ENCODE results near the gene COL21A1.

DNA sequence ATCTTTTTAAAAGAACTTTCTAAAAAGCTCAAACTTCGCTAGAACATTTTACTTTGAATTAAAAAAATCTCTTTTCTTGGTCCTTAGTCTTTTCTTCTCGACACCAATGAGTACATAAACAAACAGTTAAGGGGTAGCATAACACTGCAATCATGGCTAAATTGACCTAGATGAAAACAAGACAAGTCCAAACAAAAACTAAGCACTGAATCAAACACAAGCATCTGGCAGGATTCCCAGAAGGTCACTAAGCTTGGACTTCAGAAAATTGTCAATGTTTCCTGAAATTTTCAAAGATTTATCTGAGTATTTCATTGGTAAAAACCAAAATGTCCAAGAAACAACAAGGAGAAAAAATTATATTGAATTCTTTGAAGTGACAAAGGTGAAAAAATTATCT is 5.0 kb downstream of the COL21A1 start:
- TF ChIP-seq, protein P1, sequence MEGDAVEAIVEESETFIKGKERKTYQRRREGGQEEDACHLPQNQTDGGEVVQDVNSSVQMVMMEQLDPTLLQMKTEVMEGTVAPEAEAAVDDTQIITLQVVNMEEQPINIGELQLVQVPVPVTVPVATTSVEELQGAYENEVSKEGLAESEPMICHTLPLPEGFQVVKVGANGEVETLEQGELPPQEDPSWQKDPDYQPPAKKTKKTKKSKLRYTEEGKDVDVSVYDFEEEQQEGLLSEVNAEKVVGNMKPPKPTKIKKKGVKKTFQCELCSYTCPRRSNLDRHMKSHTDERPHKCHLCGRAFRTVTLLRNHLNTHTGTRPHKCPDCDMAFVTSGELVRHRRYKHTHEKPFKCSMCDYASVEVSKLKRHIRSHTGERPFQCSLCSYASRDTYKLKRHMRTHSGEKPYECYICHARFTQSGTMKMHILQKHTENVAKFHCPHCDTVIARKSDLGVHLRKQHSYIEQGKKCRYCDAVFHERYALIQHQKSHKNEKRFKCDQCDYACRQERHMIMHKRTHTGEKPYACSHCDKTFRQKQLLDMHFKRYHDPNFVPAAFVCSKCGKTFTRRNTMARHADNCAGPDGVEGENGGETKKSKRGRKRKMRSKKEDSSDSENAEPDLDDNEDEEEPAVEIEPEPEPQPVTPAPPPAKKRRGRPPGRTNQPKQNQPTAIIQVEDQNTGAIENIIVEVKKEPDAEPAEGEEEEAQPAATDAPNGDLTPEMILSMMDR (IDR thresholded peaks at IDR 0.05; ENCODE audit: borderline replicate concordance, extremely low read depth, low read length, poor library complexity, severe bottlenecking), result no peak
- TF ChIP-seq EZH2 (IDR thresholded peaks at IDR 0.05; ENCODE audit: borderline replicate concordance, low read depth, low read length, severe bottlenecking), result no peak

All from DND-41 (cell line).